ENCODE data around the gene LRMDA. TPM values are rescaled to one million over a fixed set of nuclear protein-coding genes. Genes with fewer than 3 reads are reported as not detected.

The LRMDA gene
- polyA plus RNA-seq, 2 of the 4 experiments (the other 2 are of a cell fraction) = 4.6 to 5.2 TPM

GRCh38 chr10:76198287-76199035 is 767.0 kb downstream of the LRMDA start:
- no peak for ATAC-seq
- 45% methylated on average over 4 of the region's 4 CpGs for WGBS (ENCODE audit: missing lambda C conversion rate)
- no peak for FAIRE-seq

GRCh38 chr10:76201962-76202361 is 770.5 kb downstream of the LRMDA start:
- FAIRE-seq (no peak), ATAC-seq (no peak), DNase-seq (ENCODE audit: low read depth in 1 of 2, low spot score in 1 of 2) (no peak)
- TF ChIP-seq RFX5 (IDR thresholded peaks at IDR 0.05) (no peak), ZC3H11A (IDR thresholded peaks at IDR 0.05) (no peak), BHLHE40 (IDR thresholded peaks at IDR 0.05; ENCODE audit: low read depth, low read length) (no peak), USF2 (IDR thresholded peaks at IDR 0.05) (no peak), HMGXB4 (CRISPR knock-in tag; IDR thresholded peaks at IDR 0.05; ENCODE audit: borderline replicate concordance) (no peak), NFE2L2 (conservative IDR thresholded peaks at IDR 0.05; ENCODE audit: low read length) (no peak), ELK1 (IDR thresholded peaks at IDR 0.05; ENCODE audit: low read depth, low read length) (no peak), HES2 (IDR thresholded peaks at IDR 0.05) (no peak), MAX (IDR thresholded peaks at IDR 0.05) (no peak), CBX2 (IDR thresholded peaks at IDR 0.05; ENCODE audit: borderline replicate concordance, low read depth) (no peak), FOSL2 (IDR thresholded peaks at IDR 0.05) (no peak), FOSL2 (CRISPR knock-in tag; IDR thresholded peaks at IDR 0.05) (no peak), MAZ (IDR thresholded peaks at IDR 0.05; ENCODE audit: borderline replicate concordance, low read depth, low read length) (no peak), FOXS1 (CRISPR knock-in tag; IDR thresholded peaks at IDR 0.05) (no peak), HEYL (CRISPR knock-in tag; IDR thresholded peaks at IDR 0.05) (no peak), CHD2 (IDR thresholded peaks at IDR 0.05; ENCODE audit: low read length, partially characterized antibody) (no peak)
- Histone ChIP-seq H3K4me1 (no peaks in the 10 kb centered on the region), H3K4me2 (no peak overlapping the region), H3K4me3 (no peak overlapping the region), H3K9me3 (no peaks in the 10 kb centered on the region), H3K27ac (no peak overlapping the region)
- CTCF ChIA-PET = no interaction called here
- POLR2A ChIA-PET = no interaction called here
- WGBS (ENCODE audit: missing lambda C conversion rate) = 35% methylated on average over 4 of the region's 4 CpGs

More at GRCh38 chr10:76198287-76199035, 767.0 kb downstream of the LRMDA start:
- DNase-seq (ENCODE audit: low read depth in 1 of 2, low spot score in 1 of 2) = no peak
- H3K4me3 ChIP-seq = no peak overlapping the region
- no peak overlapping the region for H3K4me2 ChIP-seq
- TF ChIP-seq HMGXB4 (CRISPR knock-in tag; IDR thresholded peaks at IDR 0.05; ENCODE audit: borderline replicate concordance) (no peak), BHLHE40 (IDR thresholded peaks at IDR 0.05; ENCODE audit: low read depth, low read length) (no peak), ESRRA (IDR thresholded peaks at IDR 0.05; ENCODE audit: borderline replicate concordance, low read length) (no peak), MAFK (IDR thresholded peaks at IDR 0.05; ENCODE audit: partially characterized antibody) (no peak), CBX2 (IDR thresholded peaks at IDR 0.05; ENCODE audit: borderline replicate concordance, low read depth) (no peak), ZNF302 (CRISPR knock-in tag; IDR thresholded peaks at IDR 0.05) (no peak), ELK1 (IDR thresholded peaks at IDR 0.05; ENCODE audit: low read depth, low read length) (no peak), RAD21 (conservative IDR thresholded peaks at IDR 0.05 in 1 of 2, IDR thresholded peaks at IDR 0.05 in 1 of 2) (no peak), EHF (CRISPR knock-in tag; IDR thresholded peaks at IDR 0.05) (no peak), NR3C1 (IDR thresholded peaks at IDR 0.05) (no peak)
- no peaks in the 10 kb centered on the region for H3K4me1 ChIP-seq
- H3K27ac ChIP-seq = no peak overlapping the region
- no peaks in the 10 kb centered on the region for H3K9me3 ChIP-seq
- CTCF ChIA-PET = interaction anchor here (0.9 kb wide), 1 partner anchor 24 kb away, joined by 4 read pairs; no protein-coding TSS in a partner anchor
- POLR2A ChIA-PET = no interaction called here

All from A549 (cell line).